Stomach smooth muscle (tissue), 2 donors: ENCODE data around the gene FKBP5.
"Not testable (repeated sequence)": the region's sequence is repeated elsewhere in the genome, so short reads cannot be mapped to it uniquely, and the experiment has no call there.

ENCODE experiments used
- H3K27ac ChIP-seq: one replicate; pipeline ENCODE4 v1.7.0; 2013; ENCODE audit warnings: mild to moderate bottlenecking, low read length, inconsistent platforms
- H3K27me3 ChIP-seq, 2 donors: one replicate each; pipeline ENCODE4 v1.7.0; 2013; ENCODE audit warnings: low read length in 2 of 2; ENCODE audit not compliant: insufficient read depth in 2 of 2, control insufficient read depth in 1 of 2
- H3K36me3 ChIP-seq, 2 donors: one replicate each; pipeline ENCODE4 v1.7.0; 2013; ENCODE audit warnings: low read length in 2 of 2; ENCODE audit not compliant: control insufficient read depth in 2 of 2, insufficient read depth in 2 of 2
- H3K4me1 ChIP-seq: one replicate; pipeline ENCODE4 v1.7.0; 2013; ENCODE audit warnings: low read length; ENCODE audit not compliant: control insufficient read depth, insufficient read depth
- H3K4me3 ChIP-seq, 2 donors: one replicate each; pipeline ENCODE4 v1.7.0; 2013; ENCODE audit warnings: low read length in 2 of 2
- H3K9ac ChIP-seq, 2 donors: one replicate each; pipeline ENCODE4 v1.7.0; 2013; ENCODE audit warnings: low read length in 2 of 2, mild to moderate bottlenecking in 1 of 2
- H3K9me3 ChIP-seq, 2 donors: one replicate each; pipeline ENCODE4 v1.7.0; 2013; ENCODE audit warnings: low read length in 2 of 2; ENCODE audit not compliant: control insufficient read depth in 2 of 2
- donor health status: healthy.
- donor health status: Pancreatic carcinoma.

Gene FKBP5

DNA sequence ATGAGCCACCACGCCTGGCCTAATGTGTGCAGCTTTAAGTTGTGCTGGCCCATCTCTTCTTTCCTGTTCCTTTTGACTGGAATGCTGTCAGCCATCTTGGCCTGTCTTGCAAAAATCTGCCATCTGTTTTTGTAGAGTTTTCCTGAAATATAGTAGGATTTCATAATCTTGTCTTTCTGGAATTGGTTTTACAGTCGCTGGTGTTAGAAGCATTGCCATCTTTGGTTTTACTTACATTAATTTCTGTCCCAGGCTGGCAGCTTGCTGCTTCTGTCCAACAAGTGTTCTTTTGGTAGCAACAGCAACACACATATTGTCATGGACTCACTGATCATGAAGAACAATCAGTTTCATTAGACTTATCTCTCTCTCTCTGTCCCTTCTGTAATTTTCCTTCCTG, 146.9 kb downstream of the FKBP5 start:
- Histone ChIP-seq H3K4me3 (no peak overlapping the region), H3K27me3 (no peaks in the 10 kb centered on the region), H3K36me3 (no peaks in the 10 kb centered on the region), H3K9ac (no peak overlapping the region), H3K9me3 (no peaks in the 10 kb centered on the region), H3K4me1 (no peaks in the 10 kb centered on the region), H3K27ac (no peak overlapping the region)

DNA sequence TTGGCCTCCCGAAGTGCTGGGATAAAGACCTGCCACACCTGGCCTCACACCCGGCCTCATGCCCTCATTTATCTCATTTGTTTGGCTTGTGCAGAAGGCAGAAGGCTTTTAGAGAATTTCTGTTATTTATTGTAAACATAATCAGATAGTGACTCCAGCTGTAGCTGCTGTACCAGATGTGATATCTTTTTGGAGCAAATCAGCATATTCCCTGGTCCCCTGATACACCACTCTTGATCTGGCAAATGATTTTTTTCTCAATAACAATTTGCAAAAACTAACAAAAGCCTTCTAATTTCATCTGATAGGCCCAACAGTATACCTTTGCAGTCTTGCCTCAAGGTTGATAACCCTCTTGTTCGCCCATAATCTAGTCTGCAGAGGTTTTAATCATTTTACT, 149.5 kb downstream of the FKBP5 start:
- no peak overlapping the region for H3K4me3 ChIP-seq
- peaks cover 0 to 2% of the 10 kb centered on the region in 2 donors for H3K27me3 ChIP-seq
- no peak overlapping the region for H3K27ac ChIP-seq
- no peaks in the 10 kb centered on the region for H3K9me3 ChIP-seq
- H3K4me1 ChIP-seq: no peaks in the 10 kb centered on the region
- H3K9ac ChIP-seq: no peak overlapping the region
- no peaks in the 10 kb centered on the region for H3K36me3 ChIP-seq

DNA sequence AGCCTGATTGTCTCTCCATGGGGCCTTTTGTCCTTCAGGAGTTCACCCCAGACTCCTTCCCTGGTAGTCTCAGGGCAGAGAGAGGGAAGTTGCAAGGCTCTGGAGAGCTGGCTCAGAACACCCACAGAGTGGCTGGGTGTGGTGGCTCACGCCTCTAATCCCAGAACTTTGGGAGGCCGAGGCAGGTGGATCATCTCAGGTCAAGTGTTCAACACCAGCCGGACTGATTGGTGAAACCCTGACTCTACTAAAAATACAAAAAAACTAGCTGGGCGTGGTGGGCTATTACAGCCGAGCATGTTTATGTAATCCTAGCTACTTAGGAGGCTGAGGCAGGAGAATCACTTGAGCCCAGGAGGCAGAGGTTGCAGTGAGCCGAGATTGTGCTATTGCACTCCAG, 152.9 kb downstream of the FKBP5 start:
- not testable (repeated sequence) for H3K9me3 ChIP-seq, H3K9ac ChIP-seq, H3K4me3 ChIP-seq, H3K27me3 ChIP-seq, H3K36me3 ChIP-seq, H3K4me1 ChIP-seq, H3K27ac ChIP-seq

DNA sequence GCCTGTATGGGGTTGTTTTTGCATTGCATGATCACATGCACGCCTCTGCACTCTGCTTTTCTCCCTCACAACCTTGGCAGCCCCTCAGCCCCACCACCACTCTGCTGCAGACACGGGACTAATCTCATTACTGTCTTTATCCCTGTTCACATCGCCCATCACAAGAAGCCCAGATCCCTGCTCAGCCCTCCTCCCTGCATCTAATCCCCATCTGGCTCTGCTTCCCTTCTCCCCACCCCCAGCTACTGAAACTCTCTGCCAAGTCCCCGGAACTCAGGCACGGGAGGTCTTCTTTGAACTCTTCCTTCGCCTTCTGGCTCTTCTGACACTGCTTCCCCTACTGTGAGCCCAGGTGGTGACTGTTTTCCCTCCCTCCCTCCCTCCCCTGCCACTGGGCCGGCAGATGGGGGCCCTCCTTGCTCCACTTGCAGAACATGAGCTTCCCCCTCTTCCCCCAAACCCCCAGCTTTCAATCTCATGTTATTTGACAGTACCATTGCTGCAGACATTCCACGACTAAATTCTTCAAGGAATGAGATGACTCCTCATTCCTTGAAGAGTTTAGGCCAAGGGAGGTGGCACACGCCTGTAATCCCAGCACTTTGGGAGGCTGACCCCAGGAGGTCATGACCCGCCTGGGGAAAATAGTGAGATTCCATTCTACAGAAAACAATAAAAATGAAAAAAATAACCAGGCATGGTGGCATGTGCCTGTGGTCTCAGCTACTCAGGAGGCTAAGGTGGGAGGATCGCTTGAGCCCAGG, 154.1 kb downstream of the FKBP5 start:
- H3K9me3 ChIP-seq: no peaks in the 10 kb centered on the region
- H3K4me3 ChIP-seq: no peak overlapping the region
- H3K27me3 ChIP-seq: peaks cover 0 to 2% of the 10 kb centered on the region in 2 donors
- H3K9ac ChIP-seq: no peak overlapping the region
- no peaks in the 10 kb centered on the region for H3K36me3 ChIP-seq
- no peaks in the 10 kb centered on the region for H3K4me1 ChIP-seq
- H3K27ac ChIP-seq: no peak overlapping the region

DNA sequence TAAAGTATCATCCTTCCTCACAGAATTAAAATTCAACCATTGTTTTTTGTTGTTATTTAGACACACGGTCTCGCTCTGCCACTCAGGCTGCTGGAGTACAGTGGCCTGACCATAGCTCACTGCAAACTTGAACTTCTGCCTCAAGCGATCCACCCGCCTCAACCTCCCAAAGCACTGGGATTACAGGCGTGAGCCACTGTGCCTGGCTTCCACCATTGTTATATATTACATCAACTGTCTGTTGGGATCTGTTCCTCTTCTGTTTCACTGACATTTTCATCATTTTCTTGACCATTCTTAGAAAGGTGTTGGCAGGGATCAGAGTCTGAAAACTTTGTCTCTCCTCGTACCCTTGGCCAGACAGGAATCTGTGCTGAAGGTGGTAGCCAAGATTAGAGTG, 154.7 kb downstream of the FKBP5 start:
- Histone ChIP-seq H3K9ac (no peak overlapping the region), H3K27ac (no peak overlapping the region), H3K36me3 (no peaks in the 10 kb centered on the region), H3K27me3 (peaks cover 0 to 2% of the 10 kb centered on the region in 2 donors), H3K4me1 (no peaks in the 10 kb centered on the region), H3K9me3 (no peaks in the 10 kb centered on the region), H3K4me3 (no peak overlapping the region)

DNA sequence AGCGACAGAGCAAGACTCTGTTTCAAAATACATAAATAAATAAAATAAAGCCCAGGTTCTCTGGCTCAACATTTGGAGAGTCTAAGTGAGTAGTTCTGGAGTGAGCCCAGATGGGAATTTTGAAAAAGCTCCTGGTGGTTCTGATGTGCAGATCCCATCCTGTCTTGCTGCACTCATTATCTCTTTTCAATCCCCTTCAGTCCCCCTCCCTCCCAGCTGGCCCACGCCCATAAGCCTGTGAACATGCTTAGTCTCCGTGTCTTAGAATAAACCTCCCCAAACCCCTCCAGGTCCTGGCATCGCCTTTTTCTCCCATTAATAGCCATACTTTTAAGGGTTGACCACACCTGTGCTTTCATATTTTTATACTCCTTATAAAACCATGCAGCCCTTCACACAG, 156.6 kb downstream of the FKBP5 start:
- no peaks in the 10 kb centered on the region for H3K4me1 ChIP-seq
- no peak overlapping the region for H3K4me3 ChIP-seq
- no peak overlapping the region for H3K9ac ChIP-seq
- H3K27me3 ChIP-seq: peaks cover 0 to 2% of the 10 kb centered on the region in 2 donors
- no peaks in the 10 kb centered on the region for H3K36me3 ChIP-seq
- H3K9me3 ChIP-seq: no peaks in the 10 kb centered on the region
- H3K27ac ChIP-seq: no peak overlapping the region

DNA sequence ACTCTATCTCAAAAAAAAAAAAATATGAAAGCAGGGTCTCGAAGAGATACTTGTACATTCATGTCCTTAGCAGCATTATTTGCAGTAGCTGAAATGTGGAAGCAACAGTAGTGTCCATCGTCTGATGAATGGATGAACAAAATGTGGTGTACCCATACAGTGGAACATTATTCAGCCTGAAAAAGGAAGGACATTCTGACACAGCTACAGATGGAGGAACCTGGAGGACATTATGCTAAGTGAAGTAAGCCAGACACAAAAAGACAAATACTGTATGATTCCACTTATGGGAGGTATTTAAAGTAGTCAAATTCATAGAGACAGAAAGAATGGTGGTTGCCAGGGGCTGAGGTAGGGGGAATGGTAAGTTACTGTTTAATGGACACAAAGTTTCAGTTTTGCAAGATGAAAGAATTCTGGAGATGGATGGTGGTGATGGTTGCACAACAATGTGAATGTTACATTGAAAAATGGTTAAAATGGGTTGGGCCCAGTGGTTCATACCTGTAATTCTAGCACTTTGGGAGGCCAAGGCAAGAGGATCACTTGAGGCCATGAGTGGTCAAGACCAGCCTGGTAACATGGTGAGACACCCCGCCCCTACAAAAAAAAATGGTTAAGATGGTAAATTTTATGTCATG, 164.2 kb downstream of the FKBP5 start:
- Histone ChIP-seq H3K27ac (no peak overlapping the region), H3K36me3 (no peaks in the 10 kb centered on the region), H3K4me1 (peaks cover 6% of the 10 kb centered on the region), H3K9ac (no peak overlapping the region), H3K27me3 (no peaks in the 10 kb centered on the region), H3K4me3 (no peak overlapping the region), H3K9me3 (no peaks in the 10 kb centered on the region)
